Endothelial cell (in vitro differentiated cells): ENCODE data around the gene PPME1. TPM values are rescaled to one million over a fixed set of nuclear protein-coding genes. Genes with fewer than 3 reads are reported as not detected.

Experiments used
- DNase-seq: peaks from one replicate; pipeline ENCODE4 v3.0.0; 2021; ENCODE audit warnings: low spot score
- H3K27ac Mint-ChIP-seq: one replicate; pipeline ENCODE4 v1.8.0; 2021; ENCODE audit warnings: mixed read lengths, inconsistent platforms; ENCODE audit not compliant: unreplicated experiment
- H3K27me3 Mint-ChIP-seq: one replicate; pipeline ENCODE4 v1.8.0; 2021; ENCODE audit warnings: mild to moderate bottlenecking, moderate library complexity, mixed read lengths, inconsistent platforms; ENCODE audit not compliant: unreplicated experiment
- H3K36me3 Mint-ChIP-seq: one replicate; pipeline ENCODE4 v1.8.0; 2021; ENCODE audit warnings: mild to moderate bottlenecking, low read depth, mixed read lengths, inconsistent platforms; ENCODE audit not compliant: unreplicated experiment
- H3K4me1 Mint-ChIP-seq: one replicate; pipeline ENCODE4 v1.8.0; 2021; ENCODE audit warnings: mild to moderate bottlenecking, mixed read lengths, inconsistent platforms; ENCODE audit not compliant: unreplicated experiment
- H3K4me3 Mint-ChIP-seq: one replicate; pipeline ENCODE4 v1.8.0; 2021; ENCODE audit warnings: mild to moderate bottlenecking, mixed read lengths, inconsistent platforms; ENCODE audit not compliant: unreplicated experiment
- H3K9me3 Mint-ChIP-seq: one replicate; pipeline ENCODE4 v1.8.0; 2021; ENCODE audit warnings: mixed read lengths, inconsistent platforms; ENCODE audit not compliant: unreplicated experiment
- CTCF ChIP-seq: fragments of 200-600 bp; sonication (generic); IDR thresholded peaks from one replicate; pipeline ENCODE4 v1.5.0; 2021; ENCODE audit warnings: antibody characterized with exemption; ENCODE audit not compliant: unreplicated experiment
- total RNA-seq: library from RNA; stranded (reverse); fragmentation: NEBNext Ultra II Directional; extraction: Animal tissue kit (Norgen Biotek cat#: 25700); gene quantifications from one replicate; pipeline ENCODE4 v1.2.1, GENCODE V29; 2021; ENCODE audit not compliant: unreplicated experiment

The PPME1 gene
- total RNA-seq, 1 donor from 2014 or later = 27.2 TPM

- Mint-ChIP-seq H3K4me1 (peaks cover 2% of the 10 kb centered on the region), H3K9me3 (no peaks in the 10 kb centered on the region), H3K27ac (no peak overlapping the region)
These were observed 50.7 kb downstream of the PPME1 start for GRCh38 chr11:74221816-74222215.

GRCh38 chr11:74225565-74225964 is 54.5 kb downstream of the PPME1 start:
- Mint-ChIP-seq H3K27me3 (no peaks in the 10 kb centered on the region), H3K36me3 (no peaks in the 10 kb centered on the region), H3K9me3 (no peaks in the 10 kb centered on the region), H3K4me3 (no peak overlapping the region), H3K4me1 (peaks cover 2% of the 10 kb centered on the region), H3K27ac (no peak overlapping the region)
- no peak for TF ChIP-seq CTCF
- DNase-seq = no peak

More at GRCh38 chr11:74221816-74222215, 50.7 kb downstream of the PPME1 start:
- no peaks in the 10 kb centered on the region for H3K36me3 Mint-ChIP-seq
- H3K27me3 Mint-ChIP-seq = no peaks in the 10 kb centered on the region
- no peak overlapping the region for H3K4me3 Mint-ChIP-seq
- DNase-seq = no peak
- TF ChIP-seq CTCF = no peak

- DNase-seq = no peak
- peaks cover 2% of the 10 kb centered on the region for H3K4me1 Mint-ChIP-seq
These were observed 55.8 kb downstream of the PPME1 start for GRCh38 chr11:74226907-74227306.

GRCh38 chr11:74232311-74232950 is 61.3 kb downstream of the PPME1 start:
- H3K9me3 Mint-ChIP-seq = no peaks in the 10 kb centered on the region
- TF ChIP-seq CTCF = no peak
- no peaks in the 10 kb centered on the region for H3K36me3 Mint-ChIP-seq
- peaks cover 1% of the 10 kb centered on the region for H3K27me3 Mint-ChIP-seq
- DNase-seq = no peak
- H3K4me3 Mint-ChIP-seq = no peak overlapping the region
- no peaks in the 10 kb centered on the region for H3K4me1 Mint-ChIP-seq
- no peak overlapping the region for H3K27ac Mint-ChIP-seq

More at GRCh38 chr11:74226907-74227306, 55.8 kb downstream of the PPME1 start:
- Mint-ChIP-seq H3K27ac (no peak overlapping the region), H3K4me3 (no peak overlapping the region), H3K36me3 (no peaks in the 10 kb centered on the region), H3K27me3 (no peaks in the 10 kb centered on the region), H3K9me3 (no peaks in the 10 kb centered on the region)
- TF ChIP-seq CTCF = no peak

- no peaks in the 10 kb centered on the region for H3K36me3 Mint-ChIP-seq
- H3K27ac Mint-ChIP-seq = no peak overlapping the region
- peaks cover under 1% of the 10 kb centered on the region for H3K4me1 Mint-ChIP-seq
- no peaks in the 10 kb centered on the region for H3K9me3 Mint-ChIP-seq
- H3K27me3 Mint-ChIP-seq = peaks cover 1% of the 10 kb centered on the region
- no peak for TF ChIP-seq CTCF
- DNase-seq = no peak
- no peak overlapping the region for H3K4me3 Mint-ChIP-seq
These were observed 62.6 kb downstream of the PPME1 start for GRCh38 chr11:74233683-74234082.
